CD4-positive, alpha-beta T cell treated with Interleukin-1 beta for 1 hour (primary cell): ENCODE data around the gene TMEM17.
A peak's percentile ranks its signal among the peaks of the same experiment; 100 is the strongest.
"Not testable (repeated sequence)": the region's sequence is repeated elsewhere in the genome, so short reads cannot be mapped to it uniquely, and the experiment has no call there.

Experiments
- DNase-seq, 2 donors: peaks; one replicate each; pipeline ENCODE4 v3.0.0-alpha.2; 2020 to 2022

TMEM17 gene, protein sequence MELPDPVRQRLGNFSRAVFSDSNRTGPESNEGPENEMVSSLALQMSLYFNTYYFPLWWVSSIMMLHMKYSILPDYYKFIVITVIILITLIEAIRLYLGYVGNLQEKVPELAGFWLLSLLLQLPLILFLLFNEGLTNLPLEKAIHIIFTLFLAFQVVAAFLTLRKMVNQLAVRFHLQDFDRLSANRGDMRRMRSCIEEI

DNA sequence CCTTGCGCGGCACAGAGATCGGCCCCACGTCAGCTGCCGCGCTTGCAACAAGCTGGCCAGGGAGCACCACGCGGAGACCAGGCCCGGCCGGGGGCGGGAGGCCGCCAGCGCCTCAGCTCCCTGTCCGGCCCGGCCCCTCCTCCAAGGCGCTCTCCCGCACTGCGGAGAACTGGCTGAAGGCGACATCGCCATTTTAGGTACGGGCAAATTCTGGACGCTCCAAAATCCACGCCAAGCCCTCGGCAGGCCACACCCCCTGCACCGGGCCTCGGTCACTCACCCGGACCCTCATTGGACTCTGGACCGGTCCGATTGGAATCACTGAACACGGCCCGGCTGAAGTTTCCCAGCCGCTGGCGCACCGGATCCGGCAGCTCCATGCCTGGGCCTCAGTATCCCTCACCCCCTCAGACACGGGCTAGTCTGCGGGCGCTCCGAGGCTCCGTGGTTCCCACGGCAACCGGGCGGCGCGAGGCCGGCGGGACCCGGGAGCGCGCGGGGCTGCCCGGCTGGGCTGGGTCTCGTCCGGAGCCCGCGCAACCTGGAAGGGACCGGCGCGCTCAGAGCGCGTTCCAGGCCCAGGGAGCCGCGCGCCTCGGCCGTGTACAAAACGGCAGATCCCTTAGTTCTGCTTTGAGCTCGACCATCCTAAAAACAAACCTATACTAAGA, at the start of gene TMEM17:
Gene TMEM17 (minus strand): TSS at position 446 of the 671 bp plus-strand sequence. CDS start 66 bp downstream, at position 380.
- DNase-seq: peak; percentile 28 to 58

DNA sequence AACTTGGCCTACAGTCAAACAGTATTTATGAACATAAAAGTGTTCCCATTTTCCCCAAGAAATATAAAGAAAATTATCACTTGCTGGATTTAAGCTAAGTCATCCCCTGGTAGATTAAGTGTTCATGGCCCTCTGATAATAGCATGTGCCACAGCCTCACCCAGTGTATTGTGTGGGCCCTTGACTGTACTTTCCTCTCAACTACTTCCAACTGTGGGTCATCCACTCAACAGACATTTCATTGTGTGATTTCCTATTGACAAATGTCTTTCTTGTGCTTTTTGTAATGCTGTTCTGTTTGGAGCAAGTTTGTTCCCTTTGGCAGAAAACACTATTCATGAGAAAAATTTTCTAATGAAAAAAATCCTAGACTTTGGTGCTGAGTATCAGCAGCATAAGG, 48.4 kb upstream of the TMEM17 start:
- DNase-seq: no peak

DNA sequence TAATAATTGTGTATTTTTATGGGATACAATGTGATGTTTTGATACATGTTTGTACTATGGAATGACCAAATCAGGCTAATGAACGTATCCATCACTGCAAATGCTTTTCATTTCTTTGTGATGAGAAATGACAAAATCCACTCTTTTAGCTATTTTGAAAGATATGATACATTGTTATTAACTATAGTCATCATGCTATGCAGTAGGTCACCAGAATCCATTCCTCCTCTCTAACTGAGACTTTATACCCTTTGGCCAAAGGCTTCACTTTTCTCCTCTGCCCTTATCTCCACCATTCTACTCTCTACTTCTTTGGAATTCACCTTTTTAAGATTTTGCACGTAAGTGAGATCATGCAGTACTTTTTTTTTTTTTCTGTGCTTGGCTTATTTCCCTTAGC, 44.5 kb upstream of the TMEM17 start:
- DNase-seq: no peak

DNA sequence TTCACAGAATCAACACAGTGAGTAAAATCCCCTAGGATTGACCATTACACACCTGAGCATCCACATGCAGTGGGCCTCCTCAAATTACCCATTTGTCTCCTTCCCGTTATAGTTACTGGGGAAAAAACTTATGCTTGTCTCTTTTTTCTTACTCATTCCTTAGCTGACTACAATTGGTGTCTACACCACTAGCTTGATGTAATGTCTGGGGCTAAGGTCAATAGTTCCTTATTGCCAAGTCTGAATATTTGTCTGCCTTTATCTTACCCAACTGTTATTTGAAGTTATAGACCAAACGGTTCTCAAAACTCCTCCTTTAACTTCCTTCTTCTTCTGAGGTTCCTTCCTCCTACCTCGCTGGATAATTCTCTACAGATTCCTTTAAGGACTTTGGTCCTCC, 41.9 kb upstream of the TMEM17 start:
- no peak for DNase-seq

DNA sequence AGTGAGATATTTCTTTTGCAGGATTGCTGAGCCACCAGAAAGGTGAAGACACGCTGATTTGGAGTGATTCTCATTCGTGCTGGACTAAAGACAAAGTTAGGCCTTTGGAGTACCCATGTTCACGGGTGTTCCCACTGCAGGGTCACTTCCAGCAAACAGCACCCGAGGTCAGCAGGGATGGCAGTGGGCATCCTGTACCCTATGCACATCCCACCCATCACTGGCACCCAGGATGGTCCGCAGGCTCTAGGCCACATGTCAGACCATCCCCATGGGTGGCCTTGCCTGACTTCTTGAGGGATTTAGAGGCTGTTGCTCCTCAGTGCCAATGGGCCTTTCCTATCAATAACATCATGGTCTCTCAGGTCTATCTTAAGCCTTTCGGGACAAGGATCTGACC, 39.3 kb upstream of the TMEM17 start:
- DNase-seq: no peak

DNA sequence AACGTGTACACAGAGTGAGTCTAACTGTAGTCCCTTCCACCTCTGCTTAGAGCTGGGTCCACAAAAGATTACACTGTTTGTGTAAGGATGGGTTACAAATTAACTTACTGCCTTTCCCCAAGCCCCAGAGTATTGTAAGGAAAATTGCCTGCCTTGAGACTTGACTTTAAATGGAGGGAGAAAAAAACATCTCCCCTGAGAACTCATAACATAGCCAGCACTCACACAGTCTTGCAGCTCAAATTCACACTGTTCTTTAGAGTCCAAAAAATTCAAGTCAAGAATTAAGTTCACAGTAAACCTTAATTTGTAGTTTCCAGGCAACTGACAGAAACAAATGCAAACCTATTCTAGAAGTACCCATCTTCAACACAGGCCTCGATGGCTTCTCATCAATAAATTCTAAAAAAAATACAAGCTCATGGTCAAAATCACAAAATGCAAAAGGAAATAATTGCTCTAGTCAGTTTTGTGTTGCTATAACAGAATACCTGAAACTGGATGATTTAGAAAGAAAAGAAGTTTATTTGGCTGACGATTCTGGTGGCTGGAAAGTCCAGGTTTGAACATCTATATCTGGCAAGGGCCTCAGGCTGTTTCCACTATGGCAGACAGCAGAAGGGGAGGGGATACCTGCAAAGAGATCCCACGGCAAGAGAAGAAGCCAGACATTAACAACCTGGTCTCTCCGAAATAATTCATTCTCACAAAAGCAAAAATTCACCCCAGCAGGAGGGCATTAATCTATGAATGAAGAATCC, 34.6 kb upstream of the TMEM17 start:
- no peak for DNase-seq

GRCh38 chr2:62539606-62540407, 33.8 kb upstream of the TMEM17 start:
- DNase-seq: no peak

GRCh38 chr2:62538756-62539155, 32.8 kb upstream of the TMEM17 start:
- DNase-seq: no peak

GRCh38 chr2:62537814-62538213, 31.8 kb upstream of the TMEM17 start:
- DNase-seq: no peak

GRCh38 chr2:62536873-62537547, 31.0 kb upstream of the TMEM17 start:
- no peak for DNase-seq

GRCh38 chr2:62535521-62535920, 29.5 kb upstream of the TMEM17 start:
- not testable (repeated sequence) for DNase-seq

DNA sequence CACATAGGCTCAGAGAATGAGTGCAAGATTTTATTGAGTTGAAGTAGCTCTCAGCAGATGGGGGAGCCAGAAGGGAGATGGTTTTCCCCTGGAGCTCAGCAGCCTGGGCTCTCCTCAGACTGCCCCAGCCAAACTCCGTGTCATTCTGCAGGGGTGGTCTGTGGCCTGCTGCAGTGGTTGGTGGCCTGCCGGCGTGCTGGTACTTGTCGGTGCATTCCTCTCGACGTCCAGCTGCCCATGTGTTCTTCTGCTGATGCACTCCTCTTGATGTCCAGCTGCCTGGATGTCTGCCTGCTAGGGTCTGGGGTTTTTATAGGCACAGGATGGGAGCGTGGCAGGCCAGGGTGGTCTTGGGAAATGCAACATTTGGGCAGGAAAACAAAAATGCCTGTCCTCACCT, 25.6 kb upstream of the TMEM17 start:
- DNase-seq: no peak

DNA sequence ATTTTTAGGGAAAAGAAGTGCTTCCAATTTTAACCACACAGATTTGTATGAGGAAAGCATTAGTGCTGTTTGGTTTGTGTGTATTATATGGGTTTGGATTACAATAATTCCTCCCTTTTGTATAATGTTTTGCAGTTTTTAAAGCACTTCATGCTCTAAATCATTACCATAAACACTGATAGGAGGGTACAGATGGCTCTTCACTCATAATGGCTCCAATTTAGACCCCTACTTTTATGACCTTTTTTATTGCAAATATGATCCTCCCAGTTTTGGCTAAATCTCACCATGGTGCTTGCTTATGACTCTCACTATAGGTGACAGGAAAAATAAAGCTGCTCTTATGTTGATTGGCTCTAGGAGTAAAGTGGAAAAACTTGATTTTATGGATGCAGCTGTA, 23.8 kb upstream of the TMEM17 start:
- DNase-seq: no peak

- no peak for DNase-seq
Observed at GRCh38 chr2:62527478-62528210, 21.6 kb upstream of the TMEM17 start.

DNA sequence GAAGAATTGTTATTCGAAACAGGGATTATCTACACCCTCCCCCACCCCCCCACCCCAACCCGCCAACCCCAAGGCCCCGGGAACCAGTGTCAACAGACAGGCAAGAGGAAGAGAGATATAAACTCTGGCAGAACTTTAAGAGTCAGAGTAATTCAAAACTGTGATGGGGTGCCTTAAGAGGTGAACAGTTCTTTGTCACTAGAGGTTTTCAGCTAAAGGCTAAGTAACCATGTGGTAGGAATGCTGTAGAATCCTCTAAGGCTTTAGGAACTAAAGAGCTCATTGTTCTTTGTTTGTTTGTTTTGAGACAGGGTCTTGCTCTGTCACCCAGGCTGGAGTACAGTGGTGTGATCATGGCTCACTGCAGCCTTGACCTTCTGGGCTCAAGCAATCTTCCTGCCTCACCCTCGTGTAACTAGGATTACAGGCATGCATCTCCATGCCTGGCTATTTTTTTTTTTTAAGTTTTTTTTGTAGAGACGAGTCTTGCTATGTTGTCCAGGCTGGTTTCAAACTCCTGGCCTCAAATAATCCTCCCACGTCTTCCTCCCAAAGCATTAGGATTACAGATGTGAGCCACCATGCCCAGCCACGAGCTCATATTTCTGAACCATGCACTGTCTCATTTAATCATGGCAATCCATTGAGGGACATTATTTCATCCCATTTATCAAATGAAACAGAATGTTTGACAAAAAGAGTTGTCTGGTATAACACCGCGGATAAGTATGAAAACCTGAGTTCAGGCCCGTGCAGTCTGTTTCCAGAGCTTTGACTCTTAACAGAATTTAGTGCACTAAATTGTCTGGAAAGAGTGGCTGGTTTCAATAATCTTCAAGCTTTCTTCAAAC, 20.8 kb upstream of the TMEM17 start:
- no peak for DNase-seq

DNA sequence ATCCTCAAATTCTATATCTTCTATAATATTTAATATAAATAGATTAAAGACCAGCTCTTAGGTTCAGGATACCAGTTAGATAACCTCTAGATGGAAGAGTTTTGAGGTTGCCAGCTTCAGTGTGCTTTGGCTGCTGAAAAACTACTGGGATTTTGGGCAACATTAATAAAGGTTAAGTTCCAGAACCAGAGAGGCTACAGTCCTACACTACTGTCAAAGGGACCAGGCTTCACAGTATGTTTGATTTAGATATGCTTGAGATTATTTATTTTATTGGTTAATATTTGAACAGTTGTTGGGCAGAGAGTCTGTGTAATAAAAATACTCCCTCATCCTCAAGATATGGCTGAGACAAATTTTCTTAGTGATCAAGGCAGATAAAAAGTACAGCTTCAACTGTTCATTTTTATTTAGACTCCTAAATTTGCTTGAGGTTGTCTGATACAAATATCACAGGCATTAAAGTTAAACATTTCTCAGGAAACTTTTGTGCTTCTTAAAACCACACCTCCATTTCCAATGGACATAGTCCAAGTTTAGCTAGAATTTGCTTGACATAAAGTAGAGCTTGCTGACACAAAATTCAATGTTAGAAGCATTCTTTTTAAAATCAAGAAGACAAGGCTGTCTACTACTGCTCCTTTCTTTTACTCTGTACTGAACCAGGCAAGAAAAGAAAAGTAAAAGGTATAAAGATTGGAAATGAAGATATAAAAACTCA, 19.7 kb upstream of the TMEM17 start:
- DNase-seq: no peak

- no peak for DNase-seq
Observed at GRCh38 chr2:62524293-62524941, 18.4 kb upstream of the TMEM17 start.

- DNase-seq: not testable (repeated sequence)
Observed at GRCh38 chr2:62521061-62521460, 15.1 kb upstream of the TMEM17 start.

GRCh38 chr2:62512384-62512783, 6.4 kb upstream of the TMEM17 start:
- DNase-seq: no peak

- no peak for DNase-seq
Observed at GRCh38 chr2:62511636-62512035, 5.6 kb upstream of the TMEM17 start.
